DMS53 (cell line): Measurements from ENCODE around the gene VWC2.
"Not testable (repeated sequence)": the region's sequence is repeated elsewhere in the genome, so short reads cannot be mapped to it uniquely, and the experiment has no call there.

Source experiments
- DNase-seq: peaks from one replicate; lab custom pipeline; 2025; lab: John Stamatoyannopoulos, UW

Gene VWC2

GRCh38 chr7:49851614-49851934, 78.1 kb downstream of the VWC2 start:
- DNase-seq, result not testable (repeated sequence)

GRCh38 chr7:49852619-49853462, 79.4 kb downstream of the VWC2 start:
- peak; percentile 79 for DNase-seq

GRCh38 chr7:49855281-49855980, 82.0 kb downstream of the VWC2 start:
- DNase-seq, result no peak

- no peak for DNase-seq
Observed at GRCh38 chr7:49860293-49860692, 86.9 kb downstream of the VWC2 start.

- no peak for DNase-seq
Observed at GRCh38 chr7:49866076-49866735, 92.8 kb downstream of the VWC2 start.

GRCh38 chr7:49866910-49867309, 93.5 kb downstream of the VWC2 start:
- no peak for DNase-seq

GRCh38 chr7:49873420-49873819, 100.0 kb downstream of the VWC2 start:
- no peak for DNase-seq

- no peak for DNase-seq
Observed at GRCh38 chr7:49875336-49875735, 101.9 kb downstream of the VWC2 start.

- no peak for DNase-seq
Observed at GRCh38 chr7:49876202-49876601, 102.8 kb downstream of the VWC2 start.

- no peak for DNase-seq
Observed at GRCh38 chr7:49878089-49878488, 104.7 kb downstream of the VWC2 start.

- no peak for DNase-seq
Observed at GRCh38 chr7:49878627-49879026, 105.2 kb downstream of the VWC2 start.

GRCh38 chr7:49883933-49884332, 110.5 kb downstream of the VWC2 start:
- DNase-seq, result no peak

GRCh38 chr7:49885593-49886285, 112.3 kb downstream of the VWC2 start:
- no peak for DNase-seq

- DNase-seq, result no peak
Observed at GRCh38 chr7:49892481-49892880, 119.0 kb downstream of the VWC2 start.

GRCh38 chr7:49893131-49893530, 119.7 kb downstream of the VWC2 start:
- no peak for DNase-seq

- DNase-seq, result no peak
Observed at GRCh38 chr7:49894543-49894942, 121.1 kb downstream of the VWC2 start.

GRCh38 chr7:49911909-49912308, 138.5 kb downstream of the VWC2 start:
- DNase-seq, result no peak

- DNase-seq, result no peak
Observed at GRCh38 chr7:49926720-49927119, 153.3 kb downstream of the VWC2 start.

- no peak for DNase-seq
Observed at GRCh38 chr7:49927631-49928030, 154.2 kb downstream of the VWC2 start.

GRCh38 chr7:49928787-49929186, 155.3 kb downstream of the VWC2 start:
- no peak for DNase-seq

GRCh38 chr7:49931627-49932026, 158.2 kb downstream of the VWC2 start:
- DNase-seq, result no peak

- DNase-seq, result no peak
Observed at GRCh38 chr7:49937608-49938007, 164.2 kb downstream of the VWC2 start.
